Astrocyte (in vitro differentiated cells and primary cell): ENCODE measurements around the gene MCTP1.

ENCODE experiments used
- CTCF ChIP-seq: IDR thresholded peaks from 2 replicates; pipeline ENCODE4 v1.5.1; 2011; ENCODE audit warnings: low read depth, mild to moderate bottlenecking, inconsistent platforms, low read length, moderate library complexity; ENCODE audit not compliant: insufficient read depth
- EZH2 ChIP-seq: IDR thresholded peaks from 2 replicates; pipeline ENCODE4 v1.6.1; 2012; ENCODE audit warnings: mild to moderate bottlenecking, low read length, inconsistent platforms; ENCODE audit not compliant: insufficient read depth

GRCh38 chr5:94693845-94694370 is 591.0 kb downstream of the MCTP1 start:
- no peak for TF ChIP-seq CTCF
- TF ChIP-seq EZH2 = no peak
